ENCODE measurements around the gene BLOC1S4.

GRCh38 chr4:6755088-6755753, 39.2 kb downstream of the BLOC1S4 start:
- TF ChIP-seq EZH2 (IDR thresholded peaks at IDR 0.05; ENCODE audit: borderline replicate concordance, low read length): no peak
- no peak for TF ChIP-seq CTCF (IDR thresholded peaks at IDR 0.05; ENCODE audit: low read length)

Data from OCI-LY1 (cell line).